Stimulated activated CD4-positive, alpha-beta T cell treated with anti-CD3 and anti-CD28 coated beads, Interleukin-15, amount 100 ng/mL, for 1 hour (primary cell): ENCODE results near the gene KLC4.
"Not testable (repeated sequence)": the region's sequence is repeated elsewhere in the genome, so short reads cannot be mapped to it uniquely, and the experiment has no call there.

ENCODE experiments used
- DNase-seq, 2 donors: peaks; one replicate each; pipeline ENCODE4 v3.0.0-alpha.2; 2020; ENCODE audit warnings: low read depth in 1 of 2, low spot score in 1 of 2

The KLC4 gene

GRCh38 chr6:43035495-43036194 is 23.8 kb upstream of the KLC4 start:
- no peak for DNase-seq

GRCh38 chr6:43036712-43037111 is 22.7 kb upstream of the KLC4 start:
- no peak for DNase-seq

GRCh38 chr6:43037197-43037596 is 22.2 kb upstream of the KLC4 start:
- no peak for DNase-seq

GRCh38 chr6:43037706-43038105 is 21.7 kb upstream of the KLC4 start:
- no peak for DNase-seq

GRCh38 chr6:43038727-43039126 is 20.7 kb upstream of the KLC4 start:
- DNase-seq: no peak

GRCh38 chr6:43040542-43041257 is 18.7 kb upstream of the KLC4 start:
- DNase-seq: no peak

- not testable (repeated sequence) for DNase-seq
Observed at GRCh38 chr6:43041475-43041874, 18.0 kb upstream of the KLC4 start.

- no peak for DNase-seq
Observed at GRCh38 chr6:43043310-43043709, 16.1 kb upstream of the KLC4 start.

GRCh38 chr6:43045371-43045930 is 14.0 kb upstream of the KLC4 start:
- DNase-seq: no peak

GRCh38 chr6:43047998-43048397 is 11.4 kb upstream of the KLC4 start:
- no peak for DNase-seq

GRCh38 chr6:43050981-43051380 is 8.4 kb upstream of the KLC4 start:
- DNase-seq: no peak

GRCh38 chr6:43052225-43052841 is 7.1 kb upstream of the KLC4 start:
- DNase-seq: no peak

GRCh38 chr6:43052842-43053544 is 6.4 kb upstream of the KLC4 start:
- DNase-seq: peak in 1 of 2 donors; percentile 18

GRCh38 chr6:43053545-43054205 is 5.8 kb upstream of the KLC4 start, which contains the start of gene CUL7:
CUL7 (minus strand) TSS chr6:43053851; CDS start chr6:43052788, 1,063 bp downstream.
- peak; percentile 78 to 85 for DNase-seq

GRCh38 chr6:43054206-43054943 is 5.1 kb upstream of the KLC4 start:
- DNase-seq: no peak

- no peak for DNase-seq
Observed at GRCh38 chr6:43055966-43056365, 3.5 kb upstream of the KLC4 start.

GRCh38 chr6:43058531-43058930 is 900 bp upstream of the KLC4 start:
- no peak for DNase-seq

GRCh38 chr6:43060034-43060754 is 763 bp downstream of the KLC4 start:
- DNase-seq: no peak
